Measurements from ENCODE around the gene PTPRD. TPM values are rescaled to one million over a fixed set of nuclear protein-coding genes. Genes with fewer than 3 reads are reported as not detected.

PTPRD gene
- total RNA-seq, 1 experiment from 2014 or later: 32.5 TPM

GRCh38 chr9:9091387-9091786 is 1521.4 kb downstream of the PTPRD start:
- Histone ChIP-seq H2BK5ac (ENCODE audit: insufficient read length, low read length) (no peak overlapping the region), H3K4me1 (ENCODE audit: insufficient read depth, low read length) (no peaks in the 10 kb centered on the region), H4K8ac (replicated peaks; ENCODE audit: insufficient read length, low read depth, low read length) (no peak overlapping the region), H3K18ac (ENCODE audit: insufficient read length, low read depth, low read length) (no peak overlapping the region), H4K20me1 (ENCODE audit: control insufficient read depth, insufficient read depth, insufficient read length) (no peaks in the 10 kb centered on the region), H2BK12ac (ENCODE audit: insufficient read length, low read depth, low read length) (no peak overlapping the region), H3K79me1 (ENCODE audit: insufficient read depth, low read depth, low read length, poor library complexity, severe bottlenecking) (no peaks in the 10 kb centered on the region), H3K27ac (ENCODE audit: insufficient read length, low read depth, low read length) (no peak overlapping the region), H4K5ac (ENCODE audit: insufficient read length, low read depth, low read length) (no peak overlapping the region), H3T11ph (ENCODE audit: low read length) (no peak overlapping the region), H3K79me2 (ENCODE audit: insufficient read depth, low read length) (no peaks in the 10 kb centered on the region), H2BK20ac (ENCODE audit: low read depth, low read length, poor library complexity, severe bottlenecking) (no peak overlapping the region), H3K4me2 (ENCODE audit: insufficient read depth, insufficient read length, low read length) (no peak overlapping the region), H3K23me2 (ENCODE audit: insufficient read length, low read depth, low read length, poor library complexity, severe bottlenecking) (no peaks in the 10 kb centered on the region), H2AK5ac (ENCODE audit: insufficient read length, low read length) (no peak overlapping the region), H3K23ac (ENCODE audit: insufficient read length, low read depth, low read length) (no peak overlapping the region), H2BK15ac (ENCODE audit: low read depth, low read length) (no peak overlapping the region), H3K27me3 (ENCODE audit: insufficient read depth, low read length) (no peaks in the 10 kb centered on the region), H3K4ac (ENCODE audit: low read depth, low read length) (no peak overlapping the region), H2BK120ac (ENCODE audit: low read depth, low read length, poor library complexity, severe bottlenecking) (no peak overlapping the region), H3K9ac (ENCODE audit: extremely low read depth, insufficient read length, low read length) (no peak overlapping the region), H3K9me3 (ENCODE audit: control insufficient read depth, low read depth, low read length) (no peaks in the 10 kb centered on the region), H4K91ac (ENCODE audit: insufficient read length, low read depth, low read length) (no peak overlapping the region), H3K14ac (ENCODE audit: insufficient read depth, low read length) (no peak overlapping the region), H3K56ac (ENCODE audit: insufficient read length, low read depth, low read length) (no peak overlapping the region), H2AFZ (ENCODE audit: low read length) (no peak overlapping the region)
- no peak for DNase-seq
- no peak overlapping the region for H3K4me3 Mint-ChIP-seq
- H3K9me3 Mint-ChIP-seq: no peaks in the 10 kb centered on the region
- no peaks in the 10 kb centered on the region for H3K4me1 Mint-ChIP-seq
- H3K27me3 Mint-ChIP-seq (ENCODE audit: low read depth): no peaks in the 10 kb centered on the region
- no peak overlapping the region for H3K27ac Mint-ChIP-seq
- TF ChIP-seq CTCF (conservative IDR thresholded peaks at IDR 0.05): no peak
- H3K36me3 Mint-ChIP-seq (ENCODE audit: insufficient read depth in 1 of 3, low read depth in 3 of 3): no peaks in the 10 kb centered on the region

All from H9 (cell line).